Skeletal muscle cell (primary cell): Measurements from ENCODE around the gene SLC51A.
"Not testable (repeated sequence)": the region's sequence is repeated elsewhere in the genome, so short reads cannot be mapped to it uniquely, and the experiment has no call there.

Source experiments
- DNase-seq: peaks from one replicate; pipeline ENCODE4 v3.0.0-alpha.2; 2010; ENCODE audit warnings: low read depth
- H3K4me3 ChIP-seq: 2 replicates; pipeline ENCODE4 v1.5.1; 2011; ENCODE audit warnings: low read depth, mild to moderate bottlenecking, control low read depth, low read length, moderate library complexity

The SLC51A gene

DNA sequence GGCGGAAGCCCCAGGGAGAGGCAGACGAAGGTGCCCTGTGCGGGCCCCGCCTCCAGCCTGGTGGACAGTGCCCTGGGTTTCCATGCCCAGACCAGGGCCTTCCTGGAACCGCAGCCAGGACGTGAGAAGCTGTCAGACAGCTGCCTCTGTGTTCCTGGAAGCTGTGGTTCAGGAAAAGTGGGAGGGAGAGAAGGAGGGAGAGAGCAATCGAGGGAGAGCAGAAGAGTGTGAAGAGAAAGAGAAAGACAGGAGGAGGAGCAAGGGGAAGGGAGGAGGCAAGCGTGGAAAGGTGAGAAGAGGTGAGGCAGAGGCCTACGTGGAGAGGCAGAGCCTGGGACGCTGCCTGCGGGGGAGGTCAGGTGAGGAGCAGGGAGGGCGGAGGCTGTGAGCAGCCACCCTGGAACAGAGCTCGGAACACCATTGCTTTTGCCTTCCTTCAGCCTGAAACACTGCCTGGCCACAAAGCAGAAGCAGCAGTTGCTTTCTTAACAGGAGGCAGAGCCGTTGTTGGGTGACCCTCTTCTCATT lies 23.7 kb upstream of the SLC51A start:
- no peak for DNase-seq
- no peak overlapping the region for H3K4me3 ChIP-seq

DNA sequence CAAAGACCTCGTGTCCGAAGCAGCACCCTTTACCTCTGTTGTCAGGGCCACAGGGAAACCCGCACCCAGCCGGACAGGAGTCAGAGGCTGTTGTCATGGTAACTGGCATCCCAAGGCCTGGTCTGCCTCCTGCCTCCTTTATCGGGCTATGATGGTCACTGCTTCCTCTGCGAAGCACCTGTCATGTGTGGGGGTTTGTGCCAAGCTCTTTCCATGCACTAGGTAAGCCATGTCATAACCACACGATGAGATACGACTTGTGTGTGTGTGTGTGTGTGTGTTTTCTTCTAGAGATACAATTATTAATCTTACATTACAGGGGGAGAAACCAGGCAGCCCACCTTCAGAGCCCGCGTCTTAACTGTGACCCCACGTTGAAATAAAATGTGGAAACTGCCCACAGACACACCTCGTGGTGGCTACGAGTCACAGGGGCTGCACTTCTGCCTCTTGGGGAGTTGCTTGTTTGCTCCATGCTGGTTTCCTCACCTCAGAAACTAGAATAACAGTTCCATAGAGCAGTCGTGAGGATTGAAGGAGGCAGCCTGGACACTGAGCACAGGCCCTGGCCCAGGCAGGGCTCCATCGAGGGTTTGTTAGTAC lies 23.1 kb upstream of the SLC51A start:
- no peak overlapping the region for H3K4me3 ChIP-seq
- DNase-seq = no peak

DNA sequence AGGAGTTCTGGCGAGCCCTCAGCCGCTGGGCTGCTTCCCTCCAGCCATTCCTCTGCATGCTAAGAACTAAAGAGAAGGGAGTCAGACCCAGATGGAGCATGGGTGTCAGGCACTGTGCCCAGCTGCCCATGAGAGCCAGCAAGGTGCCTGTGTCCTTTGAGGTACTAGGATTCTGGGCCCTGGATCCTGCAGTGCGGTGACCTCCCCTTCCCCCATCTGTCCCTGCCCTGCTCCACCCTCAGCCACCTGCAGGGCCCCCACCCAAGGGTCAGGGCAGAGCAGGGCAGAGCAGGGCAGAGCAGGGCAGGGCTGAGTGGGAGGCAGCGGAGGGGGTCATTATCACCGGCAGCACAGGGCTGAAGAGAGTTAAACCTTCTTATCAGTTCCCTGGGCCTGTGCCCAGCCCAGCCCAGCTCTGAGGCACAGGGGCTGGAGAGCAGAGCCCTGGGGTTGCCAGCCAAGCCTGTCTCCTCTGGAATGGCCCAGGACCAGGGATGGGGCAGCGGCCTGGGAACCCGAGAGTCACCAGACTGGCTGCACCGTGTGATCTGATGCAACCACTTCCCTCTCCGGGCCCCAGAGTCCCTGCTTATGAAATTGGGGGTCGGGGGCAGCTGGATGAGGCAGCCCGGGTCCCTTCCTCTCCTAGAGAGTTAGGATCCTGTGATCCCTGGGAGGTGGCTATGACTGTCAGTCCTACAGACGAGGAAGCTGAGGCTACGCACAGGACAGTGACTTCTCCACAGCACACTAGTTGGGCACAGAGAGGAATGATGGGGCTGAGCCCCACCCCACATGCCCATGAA lies 22.4 kb upstream of the SLC51A start:
- DNase-seq = no peak
- no peak overlapping the region for H3K4me3 ChIP-seq

DNA sequence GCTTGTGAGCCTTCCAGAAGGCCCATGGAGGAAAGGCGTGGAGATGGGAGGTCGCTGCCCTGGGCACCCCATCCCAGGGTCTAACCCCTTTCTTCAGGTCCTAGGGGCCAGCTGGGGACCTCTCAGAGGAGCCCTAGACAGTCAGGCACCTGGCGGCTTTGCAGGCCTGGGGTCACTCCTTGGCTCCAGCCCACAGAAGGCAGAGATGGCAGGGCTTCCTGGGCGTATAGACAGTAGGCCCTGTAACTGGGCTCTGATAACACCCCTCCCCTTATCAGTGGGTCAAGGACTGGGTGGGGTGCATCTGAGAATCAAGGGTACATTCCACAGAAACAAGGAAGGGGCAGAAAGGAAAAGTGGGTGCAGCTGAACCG lies 21.8 kb upstream of the SLC51A start:
- DNase-seq = no peak
- H3K4me3 ChIP-seq = no peak overlapping the region

DNA sequence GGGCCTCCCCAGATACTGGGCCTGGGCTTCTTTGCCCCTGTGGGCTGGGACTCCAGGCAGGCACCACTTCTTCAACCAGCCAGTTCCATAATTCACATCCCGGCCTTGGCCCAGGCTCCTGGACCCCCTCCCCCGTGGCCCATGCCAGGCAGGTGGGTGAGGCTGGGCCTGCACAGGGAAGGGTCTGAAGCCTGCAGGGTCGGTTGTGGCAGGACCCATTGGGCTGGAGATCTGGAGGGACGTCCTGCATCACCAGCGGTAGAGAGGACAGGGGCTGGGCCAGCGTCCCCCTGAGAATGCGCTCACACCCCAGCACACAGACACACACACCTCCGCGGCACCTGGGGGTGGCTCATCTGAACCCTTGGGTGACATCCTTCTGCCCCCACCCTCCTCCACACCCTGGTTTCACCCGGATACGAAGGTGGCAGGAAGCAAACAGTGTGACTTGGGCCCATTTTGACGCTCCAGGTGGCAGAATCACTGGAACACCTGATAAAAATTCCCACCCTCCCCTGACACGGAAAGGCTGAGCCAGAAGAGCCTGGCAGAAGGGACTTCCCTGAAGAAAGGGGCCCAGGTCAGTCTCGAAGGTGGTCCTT lies 20.6 kb upstream of the SLC51A start:
- DNase-seq = no peak
- H3K4me3 ChIP-seq = no peak overlapping the region

DNA sequence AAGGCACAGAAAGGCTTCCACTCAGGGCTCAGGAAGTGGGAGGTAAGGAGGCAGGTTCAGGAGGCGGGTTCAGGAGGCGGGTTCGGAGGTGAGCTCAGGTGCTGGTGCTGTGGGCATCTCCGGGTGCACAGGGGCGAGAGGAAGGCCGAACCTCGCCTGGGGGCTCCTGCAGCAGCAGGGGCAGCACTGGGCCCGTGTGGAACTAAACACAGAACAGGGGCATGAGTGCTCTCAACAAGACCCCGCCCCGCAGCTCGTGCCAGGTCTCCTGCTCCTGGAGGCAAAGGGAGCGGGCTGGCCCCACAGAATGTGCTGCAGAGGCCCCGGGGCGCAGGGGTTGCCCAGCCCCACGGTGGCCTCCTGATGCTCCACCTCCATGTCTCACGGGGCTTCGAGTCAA lies 18.8 kb upstream of the SLC51A start:
- no peak overlapping the region for H3K4me3 ChIP-seq
- no peak for DNase-seq

DNA sequence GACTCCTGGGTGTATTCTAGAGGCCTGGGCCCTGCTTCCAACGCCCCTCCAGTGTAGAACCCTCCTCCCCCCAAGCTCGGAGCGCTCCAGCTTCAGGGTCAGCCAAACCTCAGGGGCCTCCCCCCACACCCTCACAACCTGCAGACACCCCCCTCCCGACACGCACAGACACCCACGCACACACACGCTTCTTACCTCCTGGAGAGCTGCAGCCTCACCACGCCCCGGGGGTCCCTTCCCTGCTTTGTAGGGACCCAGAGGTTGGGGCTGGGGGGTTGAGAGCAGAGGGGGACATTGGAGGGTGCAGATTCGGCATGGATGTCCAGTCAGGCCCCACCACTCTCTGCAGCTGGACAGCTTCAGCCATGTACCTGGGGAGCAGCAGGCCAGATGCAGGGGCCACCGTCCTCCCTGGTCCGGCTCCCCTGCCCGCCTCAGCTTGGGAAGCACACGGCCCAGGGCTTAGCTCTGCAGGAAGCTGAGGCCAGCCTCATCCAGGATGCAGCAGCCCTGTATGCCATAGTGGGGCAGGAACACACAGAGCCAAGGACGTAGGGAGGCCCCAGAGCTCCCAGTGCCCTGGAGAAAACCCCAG lies 18.2 kb upstream of the SLC51A start:
- no peak for DNase-seq

DNA sequence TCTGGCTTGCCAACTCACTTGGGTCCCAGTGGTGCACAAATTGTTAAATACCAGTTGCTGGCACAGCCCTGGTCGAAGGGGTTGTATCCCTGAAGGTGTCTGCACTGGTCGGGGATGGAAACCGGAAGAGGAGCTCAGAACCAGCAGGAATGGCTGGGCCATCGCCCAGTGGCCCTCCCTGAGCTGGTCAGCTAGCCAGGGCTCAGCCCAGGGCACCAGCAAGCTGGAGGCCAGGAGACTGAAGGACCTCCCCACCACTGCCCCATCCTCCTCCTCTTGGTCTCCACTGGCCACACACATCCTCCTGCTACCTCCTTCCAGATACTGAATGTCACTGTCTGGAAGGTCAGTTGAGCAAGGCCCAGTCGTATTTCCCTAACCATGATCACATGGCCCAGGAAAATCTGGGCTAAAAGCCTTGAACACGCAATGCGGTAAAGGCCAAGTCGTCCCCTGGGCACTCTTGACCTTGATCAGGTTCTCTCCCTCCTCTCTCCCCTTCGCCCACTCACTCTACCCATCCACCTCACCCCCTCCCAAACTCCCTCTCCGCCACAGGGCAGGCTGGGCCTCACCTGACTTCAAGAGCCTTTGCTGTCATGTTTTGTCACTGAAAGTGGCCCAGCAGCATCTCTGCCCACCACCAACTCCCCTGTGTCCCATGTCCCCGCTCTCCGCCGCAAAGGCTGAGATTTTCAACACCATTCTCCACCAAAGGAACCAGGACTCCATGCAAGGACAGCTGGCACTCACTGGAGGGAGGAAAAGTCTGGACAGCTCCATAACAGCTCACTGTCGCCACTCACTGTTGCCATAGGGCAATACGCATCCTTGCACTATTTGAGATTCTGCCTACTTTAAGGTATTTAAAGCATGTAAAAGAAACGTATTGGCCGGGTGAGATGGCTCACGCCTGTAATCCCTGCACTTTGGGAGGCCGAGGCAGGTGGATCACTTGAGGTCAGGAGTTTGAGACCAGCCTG lies 17.3 kb upstream of the SLC51A start:
- no peak for DNase-seq
- no peak overlapping the region for H3K4me3 ChIP-seq

More for the DNA sequence above, 18.2 kb upstream of the SLC51A start:
- H3K4me3 ChIP-seq = no peak overlapping the region

DNA sequence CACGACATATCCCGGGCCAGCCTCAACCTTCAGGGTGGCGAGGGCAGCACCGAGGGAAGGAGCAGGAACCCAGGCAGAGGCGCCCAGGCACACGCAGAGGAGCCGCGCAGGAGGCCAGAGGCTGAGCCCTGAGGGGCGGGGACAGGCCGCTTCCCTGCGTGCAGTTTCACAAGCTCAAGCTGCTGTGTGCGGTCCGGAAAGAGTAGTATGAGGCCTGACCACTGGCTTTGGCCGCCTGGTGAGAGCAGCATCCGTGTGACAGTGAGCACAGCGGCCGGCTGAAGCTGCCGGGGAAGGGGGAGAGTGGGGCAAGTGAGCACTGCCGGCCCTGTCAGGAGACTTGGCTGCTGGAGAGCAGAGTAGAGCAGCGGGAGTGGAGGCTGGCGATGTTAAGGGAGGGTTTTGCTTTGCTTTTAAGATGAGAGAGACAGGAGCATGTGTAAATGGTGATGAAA lies 13.8 kb upstream of the SLC51A start:
- DNase-seq = no peak

DNA sequence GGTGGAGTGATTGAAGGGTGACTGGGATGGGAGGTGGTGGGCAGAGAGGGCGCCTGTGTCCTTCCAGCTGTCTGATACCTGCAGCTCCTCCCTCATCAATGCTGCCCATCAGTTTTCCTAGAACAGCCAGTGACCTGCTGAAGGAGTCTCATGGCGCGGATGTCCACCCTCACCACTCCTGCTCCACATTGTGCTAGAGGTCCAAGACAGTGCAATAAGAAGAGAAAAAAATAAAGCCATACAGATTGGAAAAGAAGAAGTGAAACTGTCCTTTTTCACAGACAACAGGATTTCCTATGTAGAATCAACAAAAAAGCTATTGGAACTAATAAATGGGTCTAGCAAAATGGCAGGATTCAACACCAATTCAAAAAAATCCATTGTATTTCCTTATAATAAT lies 12.5 kb upstream of the SLC51A start:
- H3K4me3 ChIP-seq = no peak overlapping the region
- DNase-seq = no peak

More for the DNA sequence above, 13.8 kb upstream of the SLC51A start:
- H3K4me3 ChIP-seq = peak overlapping the region; percentile 5

DNA sequence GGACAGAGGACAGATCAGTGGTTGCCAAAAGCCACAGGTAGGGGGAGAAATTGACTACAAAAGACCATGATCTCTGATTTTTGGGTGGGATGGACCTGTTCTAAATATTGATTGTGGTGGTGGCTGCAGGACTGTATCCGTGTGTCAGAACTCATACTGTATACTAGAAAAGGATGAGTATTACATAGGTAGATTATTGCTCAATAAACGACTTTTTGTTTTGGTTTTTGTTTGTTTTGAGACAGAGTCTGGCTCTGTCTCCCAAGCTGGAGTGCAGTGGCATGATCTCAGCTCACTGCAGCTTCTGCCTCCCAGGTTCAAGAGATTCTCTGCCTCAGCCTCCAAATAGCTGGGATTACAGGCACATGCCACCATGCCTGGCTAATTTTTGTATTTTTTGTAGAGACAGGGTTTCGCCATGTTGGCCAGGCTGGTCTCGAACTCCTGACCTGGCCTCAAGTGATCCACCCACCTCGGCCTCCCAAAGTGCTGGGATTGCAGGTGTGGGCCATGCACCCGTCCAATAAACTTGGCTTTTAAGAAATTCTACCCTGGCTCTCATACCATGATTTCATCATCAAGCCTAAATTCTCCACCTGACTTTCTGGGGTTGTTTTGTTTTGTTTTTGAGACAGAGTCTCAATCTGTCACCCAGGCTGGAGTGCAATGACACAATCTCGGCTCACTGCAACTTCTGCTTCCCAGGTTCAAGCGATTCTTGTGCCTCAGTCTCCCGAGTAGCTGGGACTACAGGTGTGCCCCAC lies 10.7 kb upstream of the SLC51A start:
- DNase-seq, H3K4me3 ChIP-seq: not testable (repeated sequence)

DNA sequence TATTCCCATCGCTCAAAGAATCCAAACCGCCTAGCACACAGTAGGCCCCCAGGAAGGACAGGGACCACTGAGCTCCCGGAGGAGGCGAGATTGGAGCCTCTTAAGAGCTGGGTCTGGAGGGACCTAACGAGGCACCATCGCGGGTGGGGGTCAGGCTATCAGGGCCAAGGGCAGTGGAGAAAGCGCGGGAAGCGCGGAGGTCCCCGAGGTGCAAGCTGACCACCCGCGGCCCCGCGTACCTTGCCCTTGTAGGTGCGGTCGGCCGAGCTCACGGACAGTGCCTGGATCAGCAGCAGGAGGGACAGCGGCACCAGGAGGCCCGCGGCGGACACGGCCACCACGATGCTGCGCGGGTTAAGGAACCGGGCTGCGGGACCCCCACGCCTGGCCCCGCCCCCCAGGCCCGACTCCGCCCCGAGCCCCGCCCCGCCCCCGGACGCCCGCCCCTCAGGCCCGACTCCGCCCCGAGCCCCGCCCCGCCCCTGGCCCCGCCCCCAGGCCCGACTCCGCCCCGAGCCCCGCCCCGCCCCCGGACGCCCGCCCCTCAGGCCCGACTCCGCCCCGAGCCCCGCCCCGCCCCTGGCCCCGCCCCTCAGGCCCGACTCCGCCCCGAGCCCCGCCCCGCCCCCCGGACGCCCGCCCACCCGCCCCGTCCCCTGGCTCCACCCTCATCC lies 9.0 kb upstream of the SLC51A start:
- DNase-seq = no peak
- H3K4me3 ChIP-seq = peak overlapping the region; percentile 43

DNA sequence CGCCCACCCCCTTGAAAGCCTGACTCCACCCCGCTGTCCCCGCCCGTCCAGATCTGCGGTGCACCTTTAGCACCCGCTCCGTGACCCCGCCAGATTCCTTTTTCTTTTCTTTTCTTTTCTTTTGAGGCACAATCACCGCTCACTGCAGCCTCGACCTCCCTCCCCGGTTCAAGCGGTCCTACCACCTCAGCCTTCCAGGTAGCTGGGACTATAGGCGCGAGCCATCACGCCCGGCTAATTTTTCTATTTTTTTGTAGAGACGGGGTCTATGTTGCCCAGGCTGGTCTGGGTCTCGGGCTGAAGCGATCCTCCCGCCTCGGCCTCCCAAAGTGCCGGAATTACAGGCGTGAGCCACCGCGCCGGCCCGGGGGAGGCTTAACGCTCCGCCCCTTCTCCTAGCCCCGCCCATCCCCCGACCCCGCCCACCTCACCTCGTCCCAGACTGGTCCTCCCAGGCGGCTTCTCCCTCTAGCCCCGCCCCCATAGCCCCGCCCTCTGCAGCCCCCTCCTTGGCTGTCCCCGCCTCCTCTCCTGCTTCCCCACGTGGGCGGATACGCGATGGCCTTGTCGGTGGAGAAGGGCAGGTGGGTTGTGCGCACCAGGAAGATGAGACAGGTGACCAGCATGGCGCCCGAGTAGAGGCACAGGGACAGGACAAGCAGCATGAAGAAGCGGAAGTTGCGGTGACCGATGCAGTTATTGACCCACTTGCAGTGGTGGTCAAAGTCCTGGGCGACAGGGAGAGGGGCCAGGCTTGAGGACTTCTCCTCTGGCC lies 8.3 kb upstream of the SLC51A start:
- DNase-seq = no peak

DNA sequence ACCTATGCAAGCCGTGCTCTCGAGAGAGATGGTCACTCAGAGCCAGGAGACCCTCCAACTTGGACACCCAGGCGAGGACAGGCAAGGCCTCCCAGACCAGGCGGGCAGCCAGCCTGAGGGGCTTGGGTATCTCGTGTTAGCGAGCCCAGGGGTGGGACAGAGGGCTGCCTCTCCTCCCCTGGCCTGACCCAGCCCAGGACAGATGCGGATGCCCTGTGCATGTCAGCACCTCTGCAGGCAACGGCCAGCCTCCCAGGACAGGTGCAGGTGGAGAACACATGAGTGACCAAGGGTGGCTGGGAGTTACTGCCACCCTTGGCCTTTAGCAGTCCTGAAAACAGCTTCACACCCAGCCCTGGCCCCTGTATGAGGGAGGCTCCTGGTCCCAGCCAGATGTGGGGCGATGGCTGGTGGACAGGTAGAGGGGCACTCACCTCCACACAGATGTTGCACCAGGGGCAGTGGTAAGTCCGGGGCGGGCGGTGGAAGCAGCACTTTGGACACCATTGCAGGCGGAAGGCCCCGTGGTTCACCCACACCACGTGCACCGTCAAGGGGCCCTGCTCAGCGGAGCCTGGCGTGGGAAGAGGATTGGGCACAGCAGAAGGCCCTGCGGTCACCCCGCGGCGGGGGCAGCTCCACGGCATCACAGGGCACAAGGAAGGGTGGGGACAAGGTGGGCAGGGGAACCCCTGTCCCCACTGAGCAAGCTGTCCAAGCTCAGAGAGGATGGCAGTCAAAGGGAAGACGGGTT lies 7.2 kb upstream of the SLC51A start:
- no peak overlapping the region for H3K4me3 ChIP-seq
- DNase-seq = no peak

More for the DNA sequence above, 8.3 kb upstream of the SLC51A start:
- H3K4me3 ChIP-seq = peak overlapping the region; percentile 43

DNA sequence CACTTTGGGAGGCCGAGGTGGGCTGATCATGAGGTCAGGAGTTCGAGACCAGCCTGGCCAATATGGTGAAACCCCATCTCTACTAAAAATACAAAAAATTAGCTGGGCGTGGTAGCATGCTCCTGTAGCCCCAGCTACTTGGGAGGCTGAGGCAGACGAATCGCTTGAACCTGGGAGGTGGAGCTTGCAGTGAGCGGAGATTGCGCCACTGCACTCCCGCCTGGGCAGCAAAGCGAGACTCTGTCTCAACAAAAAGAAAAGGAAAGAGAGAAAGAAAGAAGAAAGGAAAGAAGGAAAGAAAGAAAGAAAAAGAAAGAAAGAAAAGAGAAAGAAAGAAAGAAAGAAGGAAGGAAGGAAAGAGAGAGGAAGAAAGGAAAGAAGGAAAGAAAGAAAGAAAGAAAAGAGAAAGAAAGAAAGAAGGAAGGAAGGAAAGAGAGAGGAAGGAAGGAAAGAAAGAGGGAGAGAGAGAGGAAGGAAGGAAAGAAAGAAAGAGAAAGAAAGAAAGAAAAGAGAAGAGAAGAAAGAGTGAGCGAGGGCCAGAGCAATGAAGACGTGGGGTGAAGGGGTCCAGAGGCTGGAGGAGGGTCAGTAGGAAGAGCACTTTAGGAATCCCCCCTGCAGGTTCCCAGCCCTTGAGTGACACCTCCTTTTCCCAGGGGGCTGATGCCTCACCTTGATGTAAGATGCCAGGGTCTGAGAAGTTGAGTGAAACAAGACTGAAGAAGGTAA lies 6.2 kb upstream of the SLC51A start:
- H3K4me3 ChIP-seq, DNase-seq: not testable (repeated sequence)
